Left kidney (tissue), 2 donors: Measurements from ENCODE around the gene CHCHD6. TPM values are rescaled to one million over a fixed set of nuclear protein-coding genes. Genes with fewer than 3 reads are reported as not detected.
A peak's percentile ranks its signal among the peaks of the same experiment; 100 is the strongest.

ENCODE experiments used
- DNase-seq: peaks from one replicate; pipeline ENCODE4 v3.0.0-alpha.2; 2013
- polyA plus RNA-seq: library from polyadenylated mRNA; unstranded; fragments of 120-200 nt; gene quantifications from one replicate; pipeline ENCODE4 v1.2.1, GENCODE V29; 2013; ENCODE audit not compliant: insufficient read length

The CHCHD6 gene
- polyA plus RNA-seq, 1 donor: 15.8 TPM

- DNase-seq: no peak
Measured at GRCh38 chr3:126699011-126699410, 5.0 kb upstream of the CHCHD6 start.

- DNase-seq: no peak
Measured at GRCh38 chr3:126704494-126705214, 614 bp downstream of the CHCHD6 start.

- no peak for DNase-seq
Measured at GRCh38 chr3:126706631-126707030, 2.6 kb downstream of the CHCHD6 start.

GRCh38 chr3:126711121-126711760 lies 7.2 kb downstream of the CHCHD6 start:
- DNase-seq: no peak

GRCh38 chr3:126713199-126713598 lies 9.2 kb downstream of the CHCHD6 start:
- no peak for DNase-seq

GRCh38 chr3:126714276-126714900 lies 10.3 kb downstream of the CHCHD6 start:
- DNase-seq: no peak

GRCh38 chr3:126714921-126715320 lies 10.9 kb downstream of the CHCHD6 start:
- no peak for DNase-seq

- DNase-seq: no peak
Measured at GRCh38 chr3:126715432-126715831, 11.4 kb downstream of the CHCHD6 start.

- no peak for DNase-seq
Measured at GRCh38 chr3:126716057-126716456, 12.0 kb downstream of the CHCHD6 start.

- DNase-seq: peak; percentile 17
Measured at GRCh38 chr3:126718561-126719445, 14.8 kb downstream of the CHCHD6 start.

- no peak for DNase-seq
Measured at GRCh38 chr3:126720596-126720995, 16.6 kb downstream of the CHCHD6 start.

GRCh38 chr3:126721246-126721645 lies 17.2 kb downstream of the CHCHD6 start:
- DNase-seq: no peak

GRCh38 chr3:126723237-126723636 lies 19.2 kb downstream of the CHCHD6 start:
- no peak for DNase-seq

- DNase-seq: no peak
Measured at GRCh38 chr3:126723801-126724200, 19.8 kb downstream of the CHCHD6 start.

- DNase-seq: no peak
Measured at GRCh38 chr3:126728680-126729079, 24.6 kb downstream of the CHCHD6 start.

- DNase-seq: no peak
Measured at GRCh38 chr3:126730376-126730775, 26.3 kb downstream of the CHCHD6 start.

GRCh38 chr3:126731044-126731443 lies 27.0 kb downstream of the CHCHD6 start:
- no peak for DNase-seq

GRCh38 chr3:126732281-126733060 lies 28.4 kb downstream of the CHCHD6 start:
- no peak for DNase-seq

GRCh38 chr3:126733061-126733430 lies 29.0 kb downstream of the CHCHD6 start:
- DNase-seq: no peak

GRCh38 chr3:126734106-126734723 lies 30.2 kb downstream of the CHCHD6 start:
- no peak for DNase-seq

- DNase-seq: no peak
Measured at GRCh38 chr3:126737527-126737926, 33.5 kb downstream of the CHCHD6 start.
